Left forelimb (tissue), 1 donor: ENCODE data around the gene ERI3.
"Not testable (repeated sequence)": the region's sequence is repeated elsewhere in the genome, so short reads cannot be mapped to it uniquely, and the experiment has no call there.

Source experiments
- DNase-seq: peaks from one replicate; pipeline ENCODE4 v3.0.0-alpha.2; 2018; ENCODE audit warnings: low spot score

ERI3 gene

DNA sequence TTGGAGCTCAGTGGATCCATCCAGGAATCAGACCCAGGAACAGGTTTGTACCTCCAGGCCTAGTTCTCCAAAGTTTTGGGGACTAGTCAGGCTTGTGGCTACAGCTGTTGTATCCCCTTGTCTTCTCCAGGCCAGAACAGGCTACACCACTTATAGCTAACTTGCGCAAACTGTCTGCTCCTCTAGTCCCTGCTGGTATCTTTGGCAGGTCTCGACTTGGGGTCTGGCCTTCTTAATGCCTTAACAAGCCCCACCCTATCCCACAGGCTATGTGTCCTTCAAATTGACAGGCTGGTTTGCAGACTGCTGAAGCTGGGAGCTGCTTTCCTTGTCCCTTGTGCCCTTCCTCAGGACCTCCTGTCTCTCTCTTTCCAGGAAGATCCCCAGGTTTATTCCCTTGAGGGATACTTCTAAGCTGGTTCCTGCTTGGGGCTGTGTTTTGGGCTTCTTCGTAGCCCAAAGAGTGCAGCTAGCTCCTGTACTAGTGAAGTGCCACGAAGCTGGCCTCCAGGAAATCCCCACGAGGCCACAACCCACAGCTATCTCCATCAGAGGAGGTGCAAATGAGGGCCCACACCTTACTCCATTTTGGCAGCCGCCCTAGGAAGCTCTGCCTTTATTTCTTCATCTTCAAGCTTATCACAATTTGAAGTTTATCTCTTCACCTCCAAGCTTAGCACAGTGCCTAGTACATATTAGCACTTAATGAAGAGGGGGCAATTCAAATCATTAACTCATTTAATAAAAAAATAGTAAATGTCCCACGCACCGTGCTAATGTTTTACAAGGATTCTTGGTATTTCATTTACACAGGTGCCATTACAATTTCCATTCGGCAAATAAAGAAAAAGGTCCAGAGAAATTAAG is 142.5 kb downstream of the ERI3 start:
- DNase-seq, result no peak

DNA sequence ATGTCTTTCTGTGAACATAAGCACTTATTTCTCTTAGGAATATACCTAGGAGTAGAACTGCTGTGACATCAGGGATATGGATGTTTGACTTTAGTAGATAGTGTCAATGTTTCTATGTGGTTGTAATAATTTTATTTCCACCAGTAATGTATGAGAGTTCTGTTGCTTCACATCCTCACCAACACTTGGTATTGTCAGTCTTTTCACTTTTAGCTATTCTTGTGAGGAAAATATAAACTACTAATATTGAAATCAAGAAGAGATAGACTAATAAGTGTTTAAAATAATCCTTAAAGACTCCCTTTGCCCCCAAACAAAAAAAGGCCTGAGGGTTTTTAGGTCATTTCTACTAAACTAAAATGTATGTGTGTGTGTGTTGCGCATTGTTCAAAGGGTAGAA is 144.5 kb downstream of the ERI3 start:
- no peak for DNase-seq

- DNase-seq, result no peak
Measured at GRCh38 chr1:44208226-44208625, 146.8 kb downstream of the ERI3 start.

DNA sequence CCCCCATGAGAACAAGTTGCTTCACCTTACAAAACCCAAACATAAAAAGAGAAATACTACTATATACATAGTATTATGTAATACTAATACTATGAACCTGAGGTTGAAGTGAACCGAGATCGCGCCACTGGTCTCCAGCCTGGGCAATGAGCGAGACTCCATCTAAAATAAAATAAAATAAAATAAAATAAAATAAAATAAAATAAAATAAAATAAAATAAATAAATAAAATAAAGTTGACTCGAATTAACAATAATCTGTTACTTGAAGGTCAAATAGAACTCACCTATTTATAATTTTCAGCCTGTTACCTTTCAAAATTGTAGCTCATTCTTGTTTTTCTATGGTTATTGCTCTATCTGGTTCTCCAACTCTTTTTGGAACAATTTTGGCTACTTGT is 148.5 kb downstream of the ERI3 start:
- not testable (repeated sequence) for DNase-seq

- no peak for DNase-seq
Measured at GRCh38 chr1:44200336-44200735, 154.7 kb downstream of the ERI3 start.

- no peak for DNase-seq
Measured at GRCh38 chr1:44174630-44175029, 180.4 kb downstream of the ERI3 start.
